GM12892 (cell line): Measurements from ENCODE around the gene PRKCSH.
A peak's percentile ranks its signal among the peaks of the same experiment; 100 is the strongest.
"Not testable (repeated sequence)": the region's sequence is repeated elsewhere in the genome, so short reads cannot be mapped to it uniquely, and the experiment has no call there.

Experiments used
- DNase-seq: peaks from one replicate; pipeline ENCODE4 v3.0.0; 2011; ENCODE audit not compliant: insufficient read length
- FAIRE-seq: peaks from 2 replicates; lab custom pipeline; 2011; peaks lifted over from hg19 to GRCh38; lab: Jason Lieb, UNC
- POLR2A ChIP-seq: IDR thresholded peaks from 2 replicates; pipeline ENCODE4 v1.6.1; 2011; ENCODE audit warnings: low read depth, low read length, control low read depth
- POLR2AphosphoS5 ChIP-seq: IDR thresholded peaks from 2 replicates; pipeline ENCODE4 v1.6.1; 2011; ENCODE audit warnings: low read depth, low read length, control low read depth
- TAF1 ChIP-seq: IDR thresholded peaks from 2 replicates; pipeline ENCODE4 v1.6.1; 2011; ENCODE audit warnings: low read depth, mild to moderate bottlenecking, control low read depth, low read length, borderline replicate concordance

Gene PRKCSH

DNA sequence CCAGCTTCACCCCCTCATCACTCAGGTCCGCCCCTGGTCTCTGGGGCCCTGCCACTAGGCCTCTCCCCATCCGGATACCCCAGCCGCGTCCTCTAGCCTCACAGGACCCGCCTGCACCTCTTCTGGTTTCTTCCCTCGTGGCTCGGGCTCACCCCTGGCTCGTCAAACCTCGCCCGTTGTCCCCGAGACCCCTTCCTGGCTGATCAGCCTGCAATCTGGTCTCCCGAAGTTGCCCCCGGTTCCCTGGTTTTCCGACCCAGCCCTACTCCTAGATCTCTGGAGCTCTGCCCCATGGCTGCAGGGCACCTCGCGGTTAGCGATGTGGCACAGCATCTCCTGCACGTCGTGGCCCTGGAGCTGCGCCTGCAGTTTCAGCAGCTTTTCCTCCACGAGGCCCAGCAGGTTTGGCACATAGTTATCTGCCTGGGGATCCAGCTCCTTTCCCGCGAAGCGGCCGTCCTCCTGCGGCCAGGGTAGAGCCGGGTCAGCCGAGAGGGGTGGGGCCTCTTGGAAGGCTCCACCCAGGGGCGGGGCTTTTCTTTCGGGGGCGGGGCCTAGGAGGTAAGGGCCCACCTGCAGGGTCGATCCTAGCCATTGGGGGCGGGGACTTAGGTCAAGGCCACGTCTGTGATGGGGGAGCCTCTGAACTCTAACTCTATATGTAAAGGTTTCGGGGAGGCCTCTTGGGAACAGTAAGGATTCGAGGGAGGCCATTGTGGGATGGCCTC is 13.9 kb upstream of the PRKCSH start:
- peak; percentile 48 for FAIRE-seq
- no peak for TF ChIP-seq POLR2A
- TF ChIP-seq TAF1, result no peak
- no peak for TF ChIP-seq POLR2AphosphoS5
- peak; percentile 70 for DNase-seq

DNA sequence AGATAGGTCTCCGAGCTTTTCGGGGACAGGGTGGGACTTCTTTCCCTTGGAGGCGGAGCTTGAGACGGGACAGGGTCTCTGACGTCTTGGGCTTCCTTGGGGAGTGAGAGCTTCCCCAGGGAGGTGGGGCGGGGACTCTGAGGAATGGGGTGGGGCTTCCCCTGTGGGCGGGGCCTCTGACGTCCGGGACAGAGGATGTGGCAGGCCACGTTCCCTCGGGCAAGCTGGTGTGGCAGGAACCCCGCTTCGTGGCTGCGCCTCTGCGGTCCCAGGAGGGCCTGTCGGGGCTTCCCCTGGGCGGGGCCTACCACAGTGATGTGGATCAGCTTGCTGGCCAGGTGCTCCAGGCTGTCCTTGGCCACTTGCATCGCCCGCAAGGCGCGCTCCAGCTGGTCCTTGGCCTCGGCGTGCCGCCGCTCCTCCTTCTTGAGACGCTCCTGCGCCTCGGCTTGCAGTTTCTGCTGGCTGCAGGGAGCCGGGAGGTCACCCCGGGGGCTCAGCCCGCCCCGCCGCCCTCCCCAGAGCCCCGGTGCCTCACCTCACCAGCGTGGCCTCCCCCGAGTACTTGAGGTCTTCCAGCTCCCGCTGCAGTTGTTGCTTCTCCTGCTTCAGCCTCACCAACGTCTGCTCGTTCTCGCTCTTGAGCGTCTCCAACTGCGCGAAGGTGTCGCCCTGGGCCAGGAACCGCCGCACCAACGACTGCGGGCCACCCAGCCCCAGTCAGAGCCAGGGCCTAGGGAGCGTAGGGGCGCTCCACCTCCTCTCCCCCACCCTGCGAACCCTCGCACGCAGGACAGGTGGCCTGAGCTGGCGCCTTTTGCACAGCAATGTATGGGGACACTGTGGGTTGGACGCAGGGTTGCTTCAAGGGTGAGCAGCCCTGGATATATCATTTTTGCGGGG is 13.0 kb upstream of the PRKCSH start:
- peak; percentile 96 for FAIRE-seq
- peak; percentile 87 for DNase-seq
- TF ChIP-seq TAF1 (no peak), POLR2A (no peak), POLR2AphosphoS5 (no peak)

DNA sequence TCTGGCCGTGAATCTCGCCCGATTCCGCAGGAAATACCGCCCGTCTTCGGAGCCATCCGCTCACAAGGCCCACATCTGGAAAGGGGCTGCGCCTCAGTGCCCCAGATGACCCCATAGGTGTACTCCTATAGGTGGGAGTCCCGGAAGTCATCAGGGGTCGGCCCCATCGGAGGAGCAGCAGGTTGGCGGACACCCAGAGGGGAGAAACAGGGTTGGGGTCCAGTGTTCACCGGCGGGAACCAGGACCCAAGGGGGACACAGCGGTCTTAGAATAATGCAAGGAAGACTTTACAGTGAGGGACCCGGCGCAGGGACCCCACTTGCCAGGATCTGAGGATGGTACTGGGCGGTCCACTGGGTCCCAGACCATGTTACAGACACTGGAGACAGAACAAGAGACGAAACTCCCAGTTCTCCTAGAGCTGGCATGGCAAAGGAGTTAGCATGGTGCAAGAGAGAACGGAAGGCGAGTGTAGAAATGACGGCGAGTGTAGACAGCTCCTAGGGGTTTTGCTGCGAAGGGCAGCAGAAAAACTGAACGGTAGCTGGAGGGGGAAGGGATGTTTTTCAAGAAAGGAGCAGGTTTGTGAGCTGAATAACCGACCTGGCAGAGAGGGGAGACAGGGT is 12.2 kb upstream of the PRKCSH start:
- no peak for DNase-seq
- no peak for TF ChIP-seq POLR2AphosphoS5
- FAIRE-seq, result no peak

DNA sequence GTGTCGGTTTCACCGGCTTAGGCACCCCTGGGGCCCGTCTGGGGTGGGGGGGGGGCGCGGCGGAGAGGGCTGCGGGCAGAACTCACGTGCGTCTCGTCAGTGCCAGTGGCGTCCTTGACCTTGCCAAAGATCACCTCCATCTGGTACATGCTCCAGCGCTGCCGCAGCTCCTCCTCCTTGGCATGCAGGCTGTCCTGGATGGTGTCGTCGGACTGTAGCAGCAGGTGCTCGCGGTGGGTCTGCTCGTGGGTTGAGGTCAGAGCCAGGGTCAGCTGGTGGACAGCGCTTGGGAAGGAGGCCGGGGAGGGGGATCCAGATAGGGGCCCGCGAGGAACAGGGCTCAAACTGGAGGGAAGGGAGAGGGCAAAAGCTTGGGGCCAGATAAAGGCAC is 11.6 kb upstream of the PRKCSH start:
- DNase-seq (no peak), FAIRE-seq (no peak)

DNA sequence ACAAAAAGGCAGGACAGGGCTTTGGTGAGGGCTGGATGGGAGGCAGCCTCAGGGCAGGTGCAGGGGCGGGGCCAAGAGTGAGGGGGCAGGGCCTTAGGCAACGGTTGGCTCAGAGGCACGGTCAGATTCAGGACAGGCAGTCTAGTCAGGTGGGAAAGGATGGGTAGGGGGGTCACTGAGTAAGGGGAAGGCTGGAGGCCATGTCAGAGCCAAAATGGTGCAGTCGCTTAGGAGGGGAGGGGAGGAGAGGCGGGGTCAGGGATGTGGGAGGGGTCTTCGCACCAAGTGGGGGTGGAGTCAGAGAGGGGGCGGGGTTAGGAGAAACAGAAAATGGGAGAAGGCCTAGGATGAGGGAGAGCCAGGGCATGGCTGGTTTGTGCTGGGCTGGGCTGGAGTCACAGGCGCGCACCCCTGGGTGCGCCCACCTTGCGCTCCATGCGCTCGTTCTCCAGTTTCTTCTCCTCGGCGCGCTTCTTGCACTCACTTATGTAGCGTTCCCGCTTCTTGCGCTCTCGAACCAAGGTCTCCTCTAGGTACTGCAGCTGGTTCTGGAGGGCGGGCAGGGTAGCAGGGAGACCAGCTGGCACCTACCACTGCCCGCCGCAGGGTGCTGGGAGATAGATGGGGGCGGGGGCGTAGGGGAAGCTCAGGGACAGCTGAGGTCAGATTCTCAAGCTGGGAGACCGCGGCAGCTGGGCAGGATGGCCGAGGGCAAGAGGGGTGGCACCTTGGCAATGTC is 9.5 kb upstream of the PRKCSH start:
- no peak for TF ChIP-seq POLR2A
- TF ChIP-seq TAF1, result no peak
- TF ChIP-seq POLR2AphosphoS5, result no peak
- FAIRE-seq (peak; percentile 21), DNase-seq (no peak)

More for the DNA sequence above, 11.6 kb upstream of the PRKCSH start:
- TF ChIP-seq TAF1 (no peak), POLR2A (no peak), POLR2AphosphoS5 (no peak)

DNA sequence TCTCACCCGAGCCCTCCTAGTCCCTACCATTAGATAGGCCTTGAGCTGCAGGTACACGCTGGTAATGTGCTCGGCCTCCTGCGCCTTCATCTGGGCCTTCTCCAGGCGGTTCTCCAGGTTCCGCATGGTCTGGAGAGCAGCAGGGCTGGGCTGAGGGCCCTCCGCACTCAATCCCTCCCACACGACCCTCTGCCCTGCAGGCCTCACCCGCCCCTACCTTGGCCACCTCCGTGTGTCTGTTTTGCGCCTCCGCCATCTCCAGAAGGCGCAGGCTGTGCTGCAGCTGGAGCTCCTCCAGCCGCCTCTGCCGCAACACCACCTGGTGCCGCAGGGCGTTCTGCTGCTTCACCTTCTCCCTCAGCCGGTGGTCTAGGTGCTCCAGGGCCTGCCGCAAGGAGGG is 8.8 kb upstream of the PRKCSH start:
- FAIRE-seq, result no peak

DNA sequence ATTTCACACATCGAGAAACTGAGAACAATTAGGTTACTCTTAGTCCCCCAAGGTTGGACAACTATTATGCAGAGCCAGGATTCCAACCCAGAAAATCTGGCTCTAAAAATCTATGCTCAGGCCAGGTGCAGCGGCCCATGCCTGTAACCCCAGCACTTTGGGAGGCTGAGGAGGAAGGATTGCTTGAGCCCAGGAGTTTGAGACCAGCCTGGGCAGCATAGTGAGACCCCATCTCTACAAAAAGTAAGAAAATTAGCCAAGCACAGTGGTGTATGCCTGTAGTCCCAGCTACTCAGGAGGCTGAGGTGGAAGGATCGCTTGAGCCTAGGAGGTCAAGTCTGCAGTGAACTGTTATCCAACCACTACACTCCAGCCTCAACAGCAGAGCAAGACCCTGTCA is 1.9 kb upstream of the PRKCSH start:
- DNase-seq, FAIRE-seq: not testable (repeated sequence)

More for the DNA sequence above, 8.8 kb upstream of the PRKCSH start:
- no peak for DNase-seq
- TF ChIP-seq POLR2AphosphoS5 (no peak), POLR2A (no peak), TAF1 (no peak)

DNA sequence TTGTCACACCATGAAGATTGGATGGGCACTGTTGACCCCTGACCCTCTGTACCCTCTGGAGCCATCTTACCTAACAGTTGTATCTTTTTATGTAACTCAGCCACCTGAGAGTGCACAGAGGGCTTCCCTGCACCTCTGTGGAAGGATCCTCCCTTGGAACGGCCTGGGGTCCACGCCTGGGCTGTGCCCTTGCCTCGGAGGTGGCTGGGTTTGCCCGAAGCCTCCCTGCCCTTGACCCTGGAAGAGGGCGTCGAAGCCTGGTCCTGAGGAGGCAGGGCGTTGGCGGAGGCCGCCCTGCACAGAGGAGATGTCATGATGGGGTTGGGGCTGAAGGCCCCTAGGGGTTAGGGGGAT is 755 bp upstream of the PRKCSH start:
- FAIRE-seq (no peak), DNase-seq (no peak)
- no peak for TF ChIP-seq POLR2AphosphoS5
- TF ChIP-seq POLR2A, result no peak
- no peak for TF ChIP-seq TAF1

DNA sequence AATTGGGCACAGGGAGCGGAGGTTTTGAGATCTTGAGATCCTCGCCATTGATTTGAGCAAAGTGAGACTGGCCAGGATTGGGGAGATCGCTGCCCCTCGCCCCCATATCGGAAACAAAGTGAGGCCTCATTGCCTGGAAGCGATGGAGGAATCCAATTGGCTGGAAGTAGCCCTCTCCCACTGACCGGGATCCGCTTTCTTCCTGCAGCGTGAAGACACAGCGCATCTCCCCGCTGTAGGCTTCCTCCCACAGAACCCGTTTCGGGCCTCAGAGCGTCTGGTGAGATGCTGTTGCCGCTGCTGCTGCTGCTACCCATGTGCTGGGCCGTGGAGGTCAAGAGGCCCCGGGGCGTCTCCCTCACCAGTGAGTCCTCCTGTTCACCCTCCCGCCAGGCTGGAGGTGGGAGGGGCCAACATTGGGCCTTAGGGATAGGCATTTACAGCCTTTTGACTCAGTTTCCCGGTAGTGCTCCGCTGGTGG is 438 bp downstream of the PRKCSH start:
- DNase-seq, result no peak
- no peak for FAIRE-seq
- TF ChIP-seq TAF1 (no peak), POLR2A (0 out of 2 replicates have a peak, but pooled peaks have one; percentile 20), POLR2AphosphoS5 (no peak)

DNA sequence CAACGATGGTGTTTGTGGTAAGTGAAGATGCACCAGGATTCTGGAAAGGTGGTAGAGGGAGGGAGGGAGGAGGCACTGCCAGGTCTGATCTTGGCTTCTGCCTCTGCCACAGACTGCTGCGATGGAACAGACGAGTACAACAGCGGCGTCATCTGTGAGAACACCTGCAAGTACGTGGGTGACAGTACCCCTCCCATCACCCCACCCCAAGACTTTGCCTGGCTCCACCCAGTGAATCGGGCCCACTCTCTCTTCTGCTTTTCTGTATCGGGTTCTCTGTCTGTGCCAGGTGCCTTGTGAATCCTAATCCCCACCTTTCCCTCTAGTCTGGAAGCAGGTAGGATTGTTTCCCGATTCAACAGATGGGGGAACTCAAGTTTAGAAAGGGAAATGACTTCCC is 2.5 kb downstream of the PRKCSH start:
- FAIRE-seq, result no peak
- no peak for DNase-seq
- TF ChIP-seq POLR2A (no peak), TAF1 (no peak), POLR2AphosphoS5 (no peak)

DNA sequence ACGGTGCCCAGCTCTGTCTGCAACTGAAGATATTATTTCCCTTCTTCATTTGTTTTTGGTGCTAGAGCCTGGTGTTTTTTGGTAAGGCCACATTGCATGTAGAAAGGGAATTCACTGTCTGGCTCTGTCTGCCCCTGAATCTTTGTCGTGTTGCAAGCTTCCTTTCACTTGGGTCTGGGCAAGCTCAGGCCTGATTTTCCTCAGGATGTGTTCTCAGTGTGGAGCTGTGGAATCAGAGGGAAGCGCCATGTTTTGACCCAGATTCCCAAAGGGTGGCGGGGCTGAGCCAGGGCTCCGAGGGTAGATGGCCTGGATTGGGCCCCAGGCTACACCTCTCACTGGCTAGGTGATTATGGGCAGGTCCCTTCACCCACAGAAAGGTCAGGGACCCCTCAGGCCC is 8.6 kb downstream of the PRKCSH start:
- TF ChIP-seq TAF1, result no peak
- TF ChIP-seq POLR2A, result no peak
- no peak for TF ChIP-seq POLR2AphosphoS5
- no peak for FAIRE-seq
- DNase-seq, result no peak
